ENCODE results near the gene IKZF3. TPM values are rescaled to one million over a fixed set of nuclear protein-coding genes. Genes with fewer than 3 reads are reported as not detected.
"Not testable (repeated sequence)": the region's sequence is repeated elsewhere in the genome, so short reads cannot be mapped to it uniquely, and the experiment has no call there.

The IKZF3 gene
- polyA plus RNA-seq, 1 donor from 2014 or later: not detected

DNA sequence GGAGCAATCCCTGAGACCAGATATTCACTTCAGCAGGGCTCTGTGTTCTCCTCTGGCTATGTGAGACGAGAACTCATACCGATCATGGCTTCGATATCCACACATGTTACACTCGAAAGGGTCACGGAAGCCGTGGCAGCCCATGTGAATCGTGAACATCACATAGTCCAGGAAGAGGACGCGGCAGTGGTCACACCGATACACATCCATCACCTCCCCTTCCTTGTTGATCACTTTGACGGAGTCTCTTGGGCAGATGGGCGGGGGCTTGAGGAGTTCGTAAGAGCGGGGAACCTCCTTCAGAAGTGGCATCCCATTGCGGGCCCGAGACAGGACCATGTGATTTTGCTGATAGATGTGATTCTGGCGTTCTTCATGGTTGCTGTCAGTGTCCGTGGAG, 98.3 kb downstream of the IKZF3 start:
- no peak overlapping the region for H2AFZ ChIP-seq (ENCODE audit: low read depth, low read length)
- H3K79me2 ChIP-seq (replicated peaks; ENCODE audit: insufficient read depth, low read length): no peaks in the 10 kb centered on the region
- no peak overlapping the region for H3K4me2 ChIP-seq (ENCODE audit: low read length)
- H3F3A ChIP-seq (ENCODE audit: insufficient read depth, low read length, poor library complexity, severe bottlenecking): no peaks in the 10 kb centered on the region
- no peak overlapping the region for H3K4me3 ChIP-seq (ENCODE audit: low read length)
- no peak overlapping the region for H3K9ac ChIP-seq (ENCODE audit: low read length)
- no peaks in the 10 kb centered on the region for H3K27me3 ChIP-seq (ENCODE audit: insufficient read depth, low read depth, low read length)
- H3K36me3 ChIP-seq (ENCODE audit: insufficient read depth, low read length): no peaks in the 10 kb centered on the region
- TF ChIP-seq RAD21 (conservative IDR thresholded peaks at IDR 0.05) (no peak), MXI1 (conservative IDR thresholded peaks at IDR 0.05; ENCODE audit: poor library complexity, severe bottlenecking) (no peak), SMC3 (conservative IDR thresholded peaks at IDR 0.05; ENCODE audit: poor library complexity) (no peak), EZH2 (IDR thresholded peaks at IDR 0.05; ENCODE audit: borderline replicate concordance, insufficient read depth, low read length, poor library complexity, severe bottlenecking) (no peak), TAF1 (IDR thresholded peaks at IDR 0.05; ENCODE audit: low read depth) (no peak), EP300 (conservative IDR thresholded peaks at IDR 0.05; ENCODE audit: poor library complexity, severe bottlenecking) (no peak), POLR2AphosphoS5 (IDR thresholded peaks at IDR 0.05) (no peak)
- TF ChIP-seq, protein P1, sequence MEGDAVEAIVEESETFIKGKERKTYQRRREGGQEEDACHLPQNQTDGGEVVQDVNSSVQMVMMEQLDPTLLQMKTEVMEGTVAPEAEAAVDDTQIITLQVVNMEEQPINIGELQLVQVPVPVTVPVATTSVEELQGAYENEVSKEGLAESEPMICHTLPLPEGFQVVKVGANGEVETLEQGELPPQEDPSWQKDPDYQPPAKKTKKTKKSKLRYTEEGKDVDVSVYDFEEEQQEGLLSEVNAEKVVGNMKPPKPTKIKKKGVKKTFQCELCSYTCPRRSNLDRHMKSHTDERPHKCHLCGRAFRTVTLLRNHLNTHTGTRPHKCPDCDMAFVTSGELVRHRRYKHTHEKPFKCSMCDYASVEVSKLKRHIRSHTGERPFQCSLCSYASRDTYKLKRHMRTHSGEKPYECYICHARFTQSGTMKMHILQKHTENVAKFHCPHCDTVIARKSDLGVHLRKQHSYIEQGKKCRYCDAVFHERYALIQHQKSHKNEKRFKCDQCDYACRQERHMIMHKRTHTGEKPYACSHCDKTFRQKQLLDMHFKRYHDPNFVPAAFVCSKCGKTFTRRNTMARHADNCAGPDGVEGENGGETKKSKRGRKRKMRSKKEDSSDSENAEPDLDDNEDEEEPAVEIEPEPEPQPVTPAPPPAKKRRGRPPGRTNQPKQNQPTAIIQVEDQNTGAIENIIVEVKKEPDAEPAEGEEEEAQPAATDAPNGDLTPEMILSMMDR (IDR thresholded peaks at IDR 0.05; ENCODE audit: poor library complexity, severe bottlenecking): no peak
- TF ChIP-seq, protein P2, sequence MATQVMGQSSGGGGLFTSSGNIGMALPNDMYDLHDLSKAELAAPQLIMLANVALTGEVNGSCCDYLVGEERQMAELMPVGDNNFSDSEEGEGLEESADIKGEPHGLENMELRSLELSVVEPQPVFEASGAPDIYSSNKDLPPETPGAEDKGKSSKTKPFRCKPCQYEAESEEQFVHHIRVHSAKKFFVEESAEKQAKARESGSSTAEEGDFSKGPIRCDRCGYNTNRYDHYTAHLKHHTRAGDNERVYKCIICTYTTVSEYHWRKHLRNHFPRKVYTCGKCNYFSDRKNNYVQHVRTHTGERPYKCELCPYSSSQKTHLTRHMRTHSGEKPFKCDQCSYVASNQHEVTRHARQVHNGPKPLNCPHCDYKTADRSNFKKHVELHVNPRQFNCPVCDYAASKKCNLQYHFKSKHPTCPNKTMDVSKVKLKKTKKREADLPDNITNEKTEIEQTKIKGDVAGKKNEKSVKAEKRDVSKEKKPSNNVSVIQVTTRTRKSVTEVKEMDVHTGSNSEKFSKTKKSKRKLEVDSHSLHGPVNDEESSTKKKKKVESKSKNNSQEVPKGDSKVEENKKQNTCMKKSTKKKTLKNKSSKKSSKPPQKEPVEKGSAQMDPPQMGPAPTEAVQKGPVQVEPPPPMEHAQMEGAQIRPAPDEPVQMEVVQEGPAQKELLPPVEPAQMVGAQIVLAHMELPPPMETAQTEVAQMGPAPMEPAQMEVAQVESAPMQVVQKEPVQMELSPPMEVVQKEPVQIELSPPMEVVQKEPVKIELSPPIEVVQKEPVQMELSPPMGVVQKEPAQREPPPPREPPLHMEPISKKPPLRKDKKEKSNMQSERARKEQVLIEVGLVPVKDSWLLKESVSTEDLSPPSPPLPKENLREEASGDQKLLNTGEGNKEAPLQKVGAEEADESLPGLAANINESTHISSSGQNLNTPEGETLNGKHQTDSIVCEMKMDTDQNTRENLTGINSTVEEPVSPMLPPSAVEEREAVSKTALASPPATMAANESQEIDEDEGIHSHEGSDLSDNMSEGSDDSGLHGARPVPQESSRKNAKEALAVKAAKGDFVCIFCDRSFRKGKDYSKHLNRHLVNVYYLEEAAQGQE (IDR thresholded peaks at IDR 0.05; ENCODE audit: borderline replicate concordance): no peak
- H3K9me3 ChIP-seq (ENCODE audit: low read length): no peaks in the 10 kb centered on the region
- H3K27ac ChIP-seq (ENCODE audit: low read length): no peak overlapping the region
- H3K9me2 ChIP-seq (ENCODE audit: insufficient read depth, low read length): no peaks in the 10 kb centered on the region
- H4K20me1 ChIP-seq (ENCODE audit: insufficient read depth): no peaks in the 10 kb centered on the region

DNA sequence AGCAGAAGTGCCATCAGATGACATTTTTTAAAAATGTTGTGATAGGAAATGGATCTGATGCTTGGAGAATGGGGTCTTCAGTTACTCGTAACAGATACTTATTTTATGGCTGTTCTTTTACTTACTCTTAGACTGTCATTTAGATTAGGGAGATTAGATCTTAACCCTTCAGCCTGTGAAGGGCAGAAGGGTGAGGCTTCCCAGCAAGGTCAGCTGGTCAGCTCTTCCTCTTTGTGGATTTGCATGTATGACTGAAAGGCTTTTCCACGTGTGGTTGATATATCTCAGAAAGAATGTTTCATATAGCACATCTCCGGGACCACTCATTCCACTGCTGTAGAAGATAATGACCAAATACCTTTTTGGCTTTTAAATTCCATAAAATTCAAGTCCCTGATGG, 98.9 kb downstream of the IKZF3 start:
- H3K4me2 ChIP-seq (ENCODE audit: low read length): no peak overlapping the region
- no peak overlapping the region for H3K4me3 ChIP-seq (ENCODE audit: low read length)
- no peaks in the 10 kb centered on the region for H3K9me3 ChIP-seq (ENCODE audit: low read length)
- H3F3A ChIP-seq (ENCODE audit: insufficient read depth, low read length, poor library complexity, severe bottlenecking): no peaks in the 10 kb centered on the region
- TF ChIP-seq MXI1 (conservative IDR thresholded peaks at IDR 0.05; ENCODE audit: poor library complexity, severe bottlenecking): no peak
- TF ChIP-seq EZH2 (IDR thresholded peaks at IDR 0.05; ENCODE audit: borderline replicate concordance, insufficient read depth, low read length, poor library complexity, severe bottlenecking): no peak
- no peaks in the 10 kb centered on the region for H3K9me2 ChIP-seq (ENCODE audit: insufficient read depth, low read length)
- no peak overlapping the region for H3K9ac ChIP-seq (ENCODE audit: low read length)
- H2AFZ ChIP-seq (ENCODE audit: low read depth, low read length): no peak overlapping the region
- no peaks in the 10 kb centered on the region for H3K27me3 ChIP-seq (ENCODE audit: insufficient read depth, low read depth, low read length)
- H3K27ac ChIP-seq (ENCODE audit: low read length): no peak overlapping the region
- H4K20me1 ChIP-seq (ENCODE audit: insufficient read depth): no peaks in the 10 kb centered on the region
- H3K79me2 ChIP-seq (replicated peaks; ENCODE audit: insufficient read depth, low read length): no peaks in the 10 kb centered on the region
- H3K36me3 ChIP-seq (ENCODE audit: insufficient read depth, low read length): no peaks in the 10 kb centered on the region

DNA sequence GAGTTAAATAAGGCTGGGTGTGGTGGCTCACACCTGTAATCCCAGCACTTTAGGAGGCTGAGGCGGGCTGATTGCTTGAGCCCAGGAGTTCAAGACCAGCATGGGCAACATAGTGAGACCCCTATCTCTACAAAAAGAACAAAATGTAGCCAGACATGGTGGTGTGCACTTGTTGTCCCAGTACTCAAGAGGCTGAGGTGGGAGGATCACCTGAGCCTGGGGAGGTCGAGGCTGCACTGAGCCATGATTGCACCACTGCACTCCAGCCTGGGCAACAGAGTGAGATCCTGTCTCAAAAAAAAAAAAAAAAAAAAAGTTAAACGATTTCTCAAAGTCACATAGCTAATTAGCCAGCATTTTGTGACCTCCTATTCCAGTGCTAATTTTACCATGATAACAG, 99.9 kb downstream of the IKZF3 start:
- H3K27ac ChIP-seq (ENCODE audit: low read length); H3K9me2 ChIP-seq (ENCODE audit: insufficient read depth, low read length); H3F3A ChIP-seq (ENCODE audit: insufficient read depth, low read length, poor library complexity, severe bottlenecking); H4K20me1 ChIP-seq (ENCODE audit: insufficient read depth); H3K9ac ChIP-seq (ENCODE audit: low read length); H2AFZ ChIP-seq (ENCODE audit: low read depth, low read length); H3K79me2 ChIP-seq (replicated peaks; ENCODE audit: insufficient read depth, low read length); H3K4me2 ChIP-seq (ENCODE audit: low read length); H3K9me3 ChIP-seq (ENCODE audit: low read length); H3K27me3 ChIP-seq (ENCODE audit: insufficient read depth, low read depth, low read length); H3K4me3 ChIP-seq (ENCODE audit: low read length); H3K36me3 ChIP-seq (ENCODE audit: insufficient read depth, low read length): not testable (repeated sequence)

Measured in neural cell (in vitro differentiated cells).